K562 (cell line): Measurements from ENCODE around the gene ANK3. TPM values are rescaled to one million over a fixed set of nuclear protein-coding genes. Genes with fewer than 3 reads are reported as not detected.

Experiments used
- ATAC-seq: fragments of 200-7000 bp; cut with Tn5 transposase; 3 replicates; pipeline ENCODE4 v1.9.1; 2020; ENCODE audit warnings: moderate library complexity
- BruUV-seq: library from RNA; stranded (reverse); fragments of 400-500 nt; replicated peaks from 2 replicates; lab custom pipeline; 2021; lab: Mats Ljungman, UMichigan
- CTCF ChIA-PET: fragments of 300-600 bp; formaldehyde crosslinking; extraction: SDS; loops from one replicate; lab custom pipeline; 2021; ENCODE audit warnings: low intra/inter-chr PET ratio; lab: Yijun Ruan, JAX
- POLR2A ChIA-PET: fragments of 300-600, 350-650 bp; sonication (Branson Sonifier 250); formaldehyde crosslinking; extraction: SDS; loops from one replicate; lab custom pipeline; 2021; ENCODE audit warnings: antibody characterized with exemption, inconsistent platforms; lab: Yijun Ruan, JAX
- DNase-seq, 4 experiments: peaks; one replicate each; pipeline versions ENCODE4 v3.0.0 to v3.0.0-alpha.2; 2011 to 2018; ENCODE audit warnings: low spot score in 3 of 4, mixed read lengths in 3 of 4; ENCODE audit errors: extremely low read depth in 1 of 4
- FAIRE-seq: peaks from 2 replicates; lab custom pipeline; 2011; peaks lifted over from hg19 to GRCh38; lab: Jason Lieb, UNC
- H2AFZ ChIP-seq: 2 replicates; pipeline ENCODE4 v1.6.0; 2011; ENCODE audit warnings: low read depth, low read length, control low read depth, inconsistent platforms
- H3K27ac ChIP-seq: fragments of 200-600 bp; 3 replicates; pipeline ENCODE4 v1.8.0; 2011; ENCODE audit warnings: low read depth, mild to moderate bottlenecking, control low read depth, inconsistent platforms, low read length, moderate library complexity, mixed read lengths; ENCODE audit errors: extremely low read depth
- H3K27me3 ChIP-seq, 2 experiments: fragments of 300-600 bp in 1 of 2; 2 replicates in 1 of 2; 3 replicates in 1 of 2; pipeline versions ENCODE4 v1.6.0 to v1.8.0; 2011; ENCODE audit warnings: inconsistent platforms in 2 of 2, low read length in 2 of 2, mild to moderate bottlenecking in 1 of 2, mixed read lengths in 1 of 2, moderate library complexity in 1 of 2; ENCODE audit not compliant: control insufficient read depth in 2 of 2, insufficient read depth in 2 of 2
- H3K36me3 ChIP-seq: fragments of 300-600 bp; 3 replicates; pipeline ENCODE4 v1.8.0; 2011; ENCODE audit warnings: mild to moderate bottlenecking, low read length, inconsistent platforms; ENCODE audit not compliant: control insufficient read depth, insufficient read depth
- H3K4me1 ChIP-seq, 2 experiments: fragments of 200-600 bp in 1 of 2; replicated peaks in 1 of 2; 2 replicates in 1 of 2; 3 replicates in 1 of 2; pipeline versions ENCODE4 v1.5.1 to v1.8.0; 2011; ENCODE audit warnings: inconsistent platforms in 2 of 2, low read length in 2 of 2, mild to moderate bottlenecking in 1 of 2, mixed read lengths in 1 of 2, moderate library complexity in 1 of 2; ENCODE audit not compliant: control insufficient read depth in 2 of 2, insufficient read depth in 2 of 2
- H3K4me2 ChIP-seq: 2 replicates; pipeline ENCODE4 v1.6.1; 2011; ENCODE audit warnings: low read length, control low read depth, inconsistent platforms, mixed read lengths; ENCODE audit not compliant: insufficient read depth
- H3K4me3 ChIP-seq: fragments of 200-600 bp; sonication (generic), shearing (Covaris generic); 2 replicates; pipeline ENCODE4 v1.5.1; 2016; ENCODE audit warnings: control low read depth, inconsistent platforms
- H3K79me2 ChIP-seq: fragments of 200-600 bp; 3 replicates; pipeline ENCODE4 v1.8.0; 2011; ENCODE audit warnings: low read length, inconsistent platforms; ENCODE audit not compliant: control insufficient read depth, insufficient read depth
- H3K9ac ChIP-seq, 2 experiments: 2 replicates each; pipeline versions ENCODE4 v1.6.0 to v1.6.1; 2011; ENCODE audit warnings: low read depth in 2 of 2, low read length in 2 of 2, control low read depth in 1 of 2, inconsistent platforms in 1 of 2, mild to moderate bottlenecking in 1 of 2, mixed read lengths in 1 of 2; ENCODE audit not compliant: insufficient read depth in 1 of 2
- H3K9me1 ChIP-seq: one replicate; pipeline ENCODE4 v1.6.0; 2011; ENCODE audit warnings: inconsistent platforms, mild to moderate bottlenecking, low read length, moderate library complexity; ENCODE audit not compliant: control insufficient read depth, insufficient read depth
- H3K9me3 ChIP-seq: replicated peaks from 2 replicates; pipeline ENCODE4 v1.5.1; 2011; ENCODE audit warnings: low read depth, low read length, inconsistent platforms; ENCODE audit not compliant: control insufficient read depth, insufficient read depth
- H4K20me1 ChIP-seq: replicated peaks from 2 replicates; pipeline ENCODE4 v1.6.1; 2011; ENCODE audit warnings: low read length, inconsistent platforms, mixed read lengths; ENCODE audit not compliant: control insufficient read depth, insufficient read depth
- ATF1 ChIP-seq, 2 experiments: fragments of 450-650 bp in 1 of 2; IDR thresholded peaks; 2 replicates each; pipeline ENCODE4 v1.6.1; 2016; ENCODE audit warnings: missing compliant biosample characterization in 1 of 2, missing genetic modification characterization in 1 of 2
- CBFA2T3 ChIP-seq: fragments of 450-650 bp; IDR thresholded peaks from 2 replicates; pipeline ENCODE4 v1.6.1; 2017
- ETV1 ChIP-seq: fragments of 450-650 bp; conservative IDR thresholded peaks from 2 replicates; pipeline ENCODE4 v1.6.1; 2016; ENCODE audit warnings: missing genetic modification characterization, control low read depth, low read depth, missing compliant biosample characterization
- HNRNPH1 ChIP-seq: fragments of 200-400 bp; formaldehyde crosslinking; optimal IDR thresholded peaks from 2 replicates; pipeline ENCODE3; 2017; ENCODE audit warnings: low read depth, mild to moderate bottlenecking, low read length, moderate library complexity
- MAFK ChIP-seq: IDR thresholded peaks from 2 replicates; pipeline ENCODE4 v1.6.1; 2011; ENCODE audit warnings: low read length, improper control_type of control experiment
- MTA1 ChIP-seq: fragments of 450-650 bp; IDR thresholded peaks from 2 replicates; pipeline ENCODE4 v1.6.1; 2017; ENCODE audit warnings: borderline replicate concordance
- NCOA4 ChIP-seq: fragments of 450-650 bp; IDR thresholded peaks from 2 replicates; pipeline ENCODE4 v1.6.1; 2018; ENCODE audit warnings: mild to moderate bottlenecking; ENCODE audit not compliant: partially characterized antibody
- TFAM ChIP-seq: fragments of 250-450 bp; sonication (Bioruptor Pico); conservative IDR thresholded peaks from 2 replicates; pipeline ENCODE4 v1.5.0; 2021; ENCODE audit warnings: mild to moderate bottlenecking, moderate library complexity
- ZBTB1 ChIP-seq: sonication (generic); formaldehyde crosslinking; IDR thresholded peaks from 2 replicates; pipeline ENCODE4 v1.8.1; 2023; ENCODE audit warnings: missing genetic modification reagents, low read depth, mild to moderate bottlenecking, borderline replicate concordance
- ZNF408 ChIP-seq: fragments of 250-450 bp; sonication (Bioruptor Pico); IDR thresholded peaks from 2 replicates; pipeline ENCODE4 v1.4.0; 2020; ENCODE audit warnings: low read depth, mild to moderate bottlenecking, moderate library complexity
- WGBS: fragments of 100-300 bp; shearing (Covaris generic); methylation state at CpG from one replicate; pipeline ENCODE4 v1.1.6; 2016; ENCODE audit warnings: low coverage, mixed read lengths; ENCODE audit not compliant: insufficient coverage; ENCODE audit errors: missing lambda C conversion rate; 5-methylcytosine and 5-hydroxymethylcytosine counted together
- in situ Hi-C: fragments of 300-500 bp; cut with MboI; formaldehyde crosslinking; loops from 4 replicates; pipeline ENCODE4 v1.15.0; 2018; ENCODE audit warnings: inconsistent platforms, mixed read lengths
- intact Hi-C: fragments of 100-400 bp; cut with micrococcal nuclease; formaldehyde crosslinking; loops from 2 replicates; pipeline ENCODE4 v1.14.2; 2022
- polyA plus RNA-seq, 8 experiments: library from polyadenylated mRNA; depleted of rRNA in 4 of 8; stranded (reverse) in 5 of 8; unstranded in 3 of 8; fragments of >200 nt; fragmentation: Nextera tagmentation in 2 of 8; fragmentation: Illumina TruSeq in 1 of 8; extraction: Ambion mirVana in 2 of 8; extraction: Trizol in 1 of 8; gene quantifications; 2 replicates each; pipeline versions ENCODE4 v1.2.1 to v1.2.3, GENCODE V29; 2011 to 2014; ENCODE audit warnings: inconsistent platforms in 1 of 8, missing spikeins in 1 of 8
- total RNA-seq, 7 experiments: library from RNA; depleted of rRNA in 6 of 7; stranded (reverse); fragments of >200 nt in 6 of 7; fragmentation: Illumina TruSeq in 2 of 7; extraction: Trizol in 2 of 7; gene quantifications; 2 replicates each; pipeline versions ENCODE4 v1.2.1 to v1.2.3, GENCODE V29; 2011 to 2021; ENCODE audit warnings: low replicate concordance in 1 of 7
- TF ChIP-seq, protein P1 (sequence below): fragments of 450-650 bp; IDR thresholded peaks from 2 replicates; pipeline ENCODE4 v1.7.1; 2018; ENCODE audit warnings: mild to moderate bottlenecking, low read depth; ENCODE audit not compliant: partially characterized antibody
- TF ChIP-seq, protein P2 (sequence below), 3 experiments: IDR thresholded peaks in 2 of 3; conservative IDR thresholded peaks in 1 of 3; 2 replicates each; pipeline ENCODE4 v1.5.1; 2011 to 2012; ENCODE audit warnings: low read length in 3 of 3, mild to moderate bottlenecking in 3 of 3, control low read depth in 2 of 3, improper control_type of control experiment in 1 of 3, inconsistent platforms in 1 of 3, low read depth in 1 of 3, mixed read lengths in 1 of 3, moderate library complexity in 1 of 3; ENCODE audit not compliant: insufficient read depth in 2 of 3
- TF ChIP-seq, protein P3 (sequence below): conservative IDR thresholded peaks from 2 replicates; pipeline ENCODE4 v1.6.1; 2011; ENCODE audit warnings: low read depth, mild to moderate bottlenecking, low read length; ENCODE audit not compliant: control insufficient read depth
- TF ChIP-seq, protein P4 (sequence below), 3 experiments: fragments of 200-800 bp in 1 of 3; sonication (Bioruptor generic) in 1 of 3; sonication (generic) in 1 of 3; formaldehyde crosslinking in 1 of 3; IDR thresholded peaks; 2 replicates each; pipeline versions ENCODE4 v1.6.1 to v1.8.0; 2016 to 2022; ENCODE audit warnings: mild to moderate bottlenecking in 2 of 3, missing compliant biosample characterization in 2 of 3, missing genetic modification characterization in 2 of 3, missing genetic modification reagents in 1 of 3

Gene ANK3
- total and polyA plus RNA-seq, 9 of the 15 experiments (the other 6 are each of a cell fraction or from before 2014, with no cell fraction given) = 10.0 to 32.3 (median 17.9) TPM

DNA sequence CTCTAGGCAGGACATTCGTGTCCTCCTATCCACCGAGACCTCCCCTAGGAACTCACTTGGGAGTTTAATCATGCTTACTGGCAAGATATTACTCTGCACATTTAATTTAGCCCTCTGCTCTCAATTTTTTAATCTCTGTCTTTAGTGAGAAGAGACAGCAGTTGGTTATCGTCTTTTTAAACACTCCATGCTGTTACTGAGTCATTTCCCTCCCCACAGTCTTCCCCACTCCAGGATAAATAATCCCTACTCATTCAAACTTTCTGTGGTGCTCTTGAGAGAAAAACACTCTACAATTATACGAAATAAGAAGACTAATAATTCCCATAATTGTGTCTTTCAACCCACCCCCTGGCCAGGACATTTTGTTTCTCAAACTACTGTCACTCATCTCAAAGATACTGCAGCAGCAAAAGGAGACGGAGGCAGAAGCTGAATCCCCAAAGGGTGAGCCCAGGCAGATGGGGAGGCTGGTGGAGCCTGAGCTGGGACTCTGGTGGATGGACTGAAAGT lies 84.2 kb downstream of the ANK3 start:
- peak overlapping the region; percentile 60 to 74; a peak in 3 of 4 replicates for H3K9ac ChIP-seq
- H3K9me3 ChIP-seq = no peaks in the 10 kb centered on the region
- in situ Hi-C loops = no loop called here
- peak overlapping the region; percentile 90 for H2AFZ ChIP-seq
- peak; percentile 35 for FAIRE-seq
- H3K27me3 ChIP-seq = no peaks in the 10 kb centered on the region
- H3K79me2 ChIP-seq = no peaks in the 10 kb centered on the region
- H3K4me3 ChIP-seq = peak overlapping the region; percentile 9; the same call in 1 of the 2 replicates
- H3K36me3 ChIP-seq = no peaks in the 10 kb centered on the region
- peak overlapping the region; percentile 65 for H3K4me2 ChIP-seq
- peaks cover 10 to 20% of the 10 kb centered on the region in 2 experiments; a peak in 4 of 5 replicates for H3K4me1 ChIP-seq
- WGBS = 3% methylated on average over 5 of the region's 5 CpGs
- intact Hi-C loops = no loop called here
- H3K27ac ChIP-seq = peak overlapping the region; percentile 84
- ChIA-PET POLR2A (interaction anchor here (0.7 to 1.0 kb wide), 3 partner anchors 45 to 607 kb away, joined by 3 to 4 read pairs (median 3); no protein-coding TSS in a partner anchor), CTCF (no interaction called here)
- no peaks in the 10 kb centered on the region for H4K20me1 ChIP-seq
- H3K9me1 ChIP-seq = no peaks in the 10 kb centered on the region
- DNase-seq = peak; percentile 47 to 58 (median 54)
- peak; percentile 66 for ATAC-seq
- no TSS peak for BruUV-seq
- TF ChIP-seq ATF1 (CRISPR knock-in tag; IDR thresholded peaks at IDR 0.05) (no peak), ATF1 (tag; IDR thresholded peaks at IDR 0.05) (no peak), ZBTB1 (CRISPR knock-in tag) (no peak), CBFA2T3 (peak; percentile 64), TFAM (CRISPR knock-in tag) (no peak), ETV1 (tag) (no peak), MTA1 (no peak), HNRNPH1 (no peak), NCOA4 (no peak), MAFK (no peak; the same call in 1 of the 2 replicates), ZNF408 (CRISPR knock-in tag) (no peak)
- TF ChIP-seq, protein P1, sequence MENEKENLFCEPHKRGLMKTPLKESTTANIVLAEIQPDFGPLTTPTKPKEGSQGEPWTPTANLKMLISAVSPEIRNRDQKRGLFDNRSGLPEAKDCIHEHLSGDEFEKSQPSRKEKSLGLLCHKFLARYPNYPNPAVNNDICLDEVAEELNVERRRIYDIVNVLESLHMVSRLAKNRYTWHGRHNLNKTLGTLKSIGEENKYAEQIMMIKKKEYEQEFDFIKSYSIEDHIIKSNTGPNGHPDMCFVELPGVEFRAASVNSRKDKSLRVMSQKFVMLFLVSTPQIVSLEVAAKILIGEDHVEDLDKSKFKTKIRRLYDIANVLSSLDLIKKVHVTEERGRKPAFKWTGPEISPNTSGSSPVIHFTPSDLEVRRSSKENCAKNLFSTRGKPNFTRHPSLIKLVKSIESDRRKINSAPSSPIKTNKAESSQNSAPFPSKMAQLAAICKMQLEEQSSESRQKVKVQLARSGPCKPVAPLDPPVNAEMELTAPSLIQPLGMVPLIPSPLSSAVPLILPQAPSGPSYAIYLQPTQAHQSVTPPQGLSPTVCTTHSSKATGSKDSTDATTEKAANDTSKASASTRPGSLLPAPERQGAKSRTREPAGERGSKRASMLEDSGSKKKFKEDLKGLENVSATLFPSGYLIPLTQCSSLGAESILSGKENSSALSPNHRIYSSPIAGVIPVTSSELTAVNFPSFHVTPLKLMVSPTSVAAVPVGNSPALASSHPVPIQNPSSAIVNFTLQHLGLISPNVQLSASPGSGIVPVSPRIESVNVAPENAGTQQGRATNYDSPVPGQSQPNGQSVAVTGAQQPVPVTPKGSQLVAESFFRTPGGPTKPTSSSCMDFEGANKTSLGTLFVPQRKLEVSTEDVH = no peak
- TF ChIP-seq, protein P2, sequence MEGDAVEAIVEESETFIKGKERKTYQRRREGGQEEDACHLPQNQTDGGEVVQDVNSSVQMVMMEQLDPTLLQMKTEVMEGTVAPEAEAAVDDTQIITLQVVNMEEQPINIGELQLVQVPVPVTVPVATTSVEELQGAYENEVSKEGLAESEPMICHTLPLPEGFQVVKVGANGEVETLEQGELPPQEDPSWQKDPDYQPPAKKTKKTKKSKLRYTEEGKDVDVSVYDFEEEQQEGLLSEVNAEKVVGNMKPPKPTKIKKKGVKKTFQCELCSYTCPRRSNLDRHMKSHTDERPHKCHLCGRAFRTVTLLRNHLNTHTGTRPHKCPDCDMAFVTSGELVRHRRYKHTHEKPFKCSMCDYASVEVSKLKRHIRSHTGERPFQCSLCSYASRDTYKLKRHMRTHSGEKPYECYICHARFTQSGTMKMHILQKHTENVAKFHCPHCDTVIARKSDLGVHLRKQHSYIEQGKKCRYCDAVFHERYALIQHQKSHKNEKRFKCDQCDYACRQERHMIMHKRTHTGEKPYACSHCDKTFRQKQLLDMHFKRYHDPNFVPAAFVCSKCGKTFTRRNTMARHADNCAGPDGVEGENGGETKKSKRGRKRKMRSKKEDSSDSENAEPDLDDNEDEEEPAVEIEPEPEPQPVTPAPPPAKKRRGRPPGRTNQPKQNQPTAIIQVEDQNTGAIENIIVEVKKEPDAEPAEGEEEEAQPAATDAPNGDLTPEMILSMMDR (IDR thresholded peaks at IDR 0.05 in 2 of 3, conservative IDR thresholded peaks at IDR 0.05 in 1 of 3; ENCODE audit: insufficient read depth in 2 of 3, low read depth in 1 of 3, low read length in 3 of 3) = no peak
- TF ChIP-seq, protein P3, sequence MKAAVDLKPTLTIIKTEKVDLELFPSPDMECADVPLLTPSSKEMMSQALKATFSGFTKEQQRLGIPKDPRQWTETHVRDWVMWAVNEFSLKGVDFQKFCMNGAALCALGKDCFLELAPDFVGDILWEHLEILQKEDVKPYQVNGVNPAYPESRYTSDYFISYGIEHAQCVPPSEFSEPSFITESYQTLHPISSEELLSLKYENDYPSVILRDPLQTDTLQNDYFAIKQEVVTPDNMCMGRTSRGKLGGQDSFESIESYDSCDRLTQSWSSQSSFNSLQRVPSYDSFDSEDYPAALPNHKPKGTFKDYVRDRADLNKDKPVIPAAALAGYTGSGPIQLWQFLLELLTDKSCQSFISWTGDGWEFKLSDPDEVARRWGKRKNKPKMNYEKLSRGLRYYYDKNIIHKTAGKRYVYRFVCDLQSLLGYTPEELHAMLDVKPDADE = no peak
- TF ChIP-seq, protein P4, sequence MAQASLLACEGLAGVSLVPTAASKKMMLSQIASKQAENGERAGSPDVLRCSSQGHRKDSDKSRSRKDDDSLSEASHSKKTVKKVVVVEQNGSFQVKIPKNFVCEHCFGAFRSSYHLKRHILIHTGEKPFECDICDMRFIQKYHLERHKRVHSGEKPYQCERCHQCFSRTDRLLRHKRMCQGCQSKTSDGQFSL (CRISPR knock-in tag; IDR thresholded peaks at IDR 0.05) = no peak
- TF ChIP-seq, protein P4 (tag; IDR thresholded peaks at IDR 0.05) = no peak
